ENCODE data around the gene DNM3.

DNM3 gene

DNA sequence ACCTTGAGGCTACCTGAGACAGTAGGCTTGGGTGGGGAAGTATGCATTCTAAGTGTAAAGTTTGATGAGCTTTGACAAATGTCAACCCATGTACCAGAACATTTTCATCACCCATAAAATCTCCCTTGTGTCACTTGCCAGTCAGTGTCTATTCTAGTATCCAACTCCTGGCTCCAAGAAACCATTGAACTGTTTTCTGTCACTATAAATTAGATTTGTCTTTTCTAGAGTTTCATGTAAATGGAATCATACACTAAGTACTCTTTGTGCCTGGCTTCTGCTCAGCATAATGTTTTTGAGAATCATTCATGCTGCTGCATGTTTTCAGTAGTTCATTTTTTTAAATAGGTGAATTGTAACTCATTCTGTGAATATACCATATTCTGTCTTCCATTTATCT lies 165.4 kb downstream of the DNM3 start:
- no peaks in the 10 kb centered on the region for H3K9me2 ChIP-seq (ENCODE audit: low read depth, low read length)
- no peak overlapping the region for H3K4me3 ChIP-seq (ENCODE audit: low read depth, low read length, poor library complexity, severe bottlenecking)
- H3K27me3 ChIP-seq (ENCODE audit: insufficient read depth, low read length): no peaks in the 10 kb centered on the region
- H3K27ac ChIP-seq (ENCODE audit: low read depth, low read length, poor library complexity, severe bottlenecking): no peak overlapping the region
- H3K4me1 ChIP-seq (ENCODE audit: insufficient read depth, low read length, severe bottlenecking): no peaks in the 10 kb centered on the region
- no peak overlapping the region for H3K9ac ChIP-seq (ENCODE audit: low read length)
- no peaks in the 10 kb centered on the region for H3K36me3 ChIP-seq (ENCODE audit: insufficient read depth, low read length)
- H3K9me3 ChIP-seq (ENCODE audit: low read length): peaks cover 6% of the 10 kb centered on the region; the same call in 1 of the 2 replicates
- H3F3A ChIP-seq (ENCODE audit: insufficient read depth, low read length): no peaks in the 10 kb centered on the region
- no peaks in the 10 kb centered on the region for H4K20me1 ChIP-seq (ENCODE audit: insufficient read depth, low read length)
- TF ChIP-seq, protein P1, sequence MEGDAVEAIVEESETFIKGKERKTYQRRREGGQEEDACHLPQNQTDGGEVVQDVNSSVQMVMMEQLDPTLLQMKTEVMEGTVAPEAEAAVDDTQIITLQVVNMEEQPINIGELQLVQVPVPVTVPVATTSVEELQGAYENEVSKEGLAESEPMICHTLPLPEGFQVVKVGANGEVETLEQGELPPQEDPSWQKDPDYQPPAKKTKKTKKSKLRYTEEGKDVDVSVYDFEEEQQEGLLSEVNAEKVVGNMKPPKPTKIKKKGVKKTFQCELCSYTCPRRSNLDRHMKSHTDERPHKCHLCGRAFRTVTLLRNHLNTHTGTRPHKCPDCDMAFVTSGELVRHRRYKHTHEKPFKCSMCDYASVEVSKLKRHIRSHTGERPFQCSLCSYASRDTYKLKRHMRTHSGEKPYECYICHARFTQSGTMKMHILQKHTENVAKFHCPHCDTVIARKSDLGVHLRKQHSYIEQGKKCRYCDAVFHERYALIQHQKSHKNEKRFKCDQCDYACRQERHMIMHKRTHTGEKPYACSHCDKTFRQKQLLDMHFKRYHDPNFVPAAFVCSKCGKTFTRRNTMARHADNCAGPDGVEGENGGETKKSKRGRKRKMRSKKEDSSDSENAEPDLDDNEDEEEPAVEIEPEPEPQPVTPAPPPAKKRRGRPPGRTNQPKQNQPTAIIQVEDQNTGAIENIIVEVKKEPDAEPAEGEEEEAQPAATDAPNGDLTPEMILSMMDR (IDR thresholded peaks at IDR 0.05; ENCODE audit: low read length): no peak
- TF ChIP-seq EZH2 (IDR thresholded peaks at IDR 0.05; ENCODE audit: borderline replicate concordance, low read length): no peak
- H3K4me2 ChIP-seq (ENCODE audit: low read length): no peak overlapping the region
- H2AFZ ChIP-seq (ENCODE audit: low read length): no peak overlapping the region
- H3K79me2 ChIP-seq (ENCODE audit: insufficient read depth, low read length): no peaks in the 10 kb centered on the region

DNA sequence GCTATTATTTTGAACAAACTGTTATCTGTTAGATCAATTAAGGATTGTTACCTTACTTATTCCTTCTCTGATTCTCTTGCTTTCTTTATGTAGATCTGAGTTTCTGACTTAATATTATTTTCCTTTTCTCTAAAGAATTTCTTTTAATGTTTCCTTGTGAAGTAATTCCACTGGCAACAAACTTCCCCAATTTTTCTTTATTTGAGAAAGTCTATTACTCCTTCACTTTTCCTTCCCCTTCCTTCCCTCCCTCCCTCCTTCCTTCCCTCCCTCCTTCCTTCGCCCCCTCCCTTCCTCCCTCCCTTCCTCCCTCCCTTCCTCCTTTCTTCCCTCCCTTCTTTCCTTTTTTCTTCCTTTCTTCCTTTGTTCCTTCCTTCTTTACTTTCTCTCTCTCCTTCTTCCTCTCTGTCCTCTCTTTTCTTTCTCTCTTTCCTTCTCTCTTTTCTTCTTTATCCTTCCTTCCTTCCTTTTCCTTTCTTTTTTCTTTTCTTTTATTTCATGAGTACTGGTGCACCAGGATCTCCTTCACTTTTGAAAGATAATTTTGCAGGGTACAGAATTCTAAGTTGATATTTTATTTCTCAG lies 177.5 kb downstream of the DNM3 start:
- Histone ChIP-seq H3K4me3 (ENCODE audit: low read depth, low read length, poor library complexity, severe bottlenecking) (no peak overlapping the region), H3K9ac (ENCODE audit: low read length) (no peak overlapping the region), H3F3A (ENCODE audit: insufficient read depth, low read length) (no peaks in the 10 kb centered on the region), H3K9me3 (ENCODE audit: low read length) (no peaks in the 10 kb centered on the region), H3K27me3 (ENCODE audit: insufficient read depth, low read length) (no peaks in the 10 kb centered on the region), H3K79me2 (ENCODE audit: insufficient read depth, low read length) (no peaks in the 10 kb centered on the region), H3K4me2 (ENCODE audit: low read length) (no peak overlapping the region), H3K36me3 (ENCODE audit: insufficient read depth, low read length) (no peaks in the 10 kb centered on the region), H2AFZ (ENCODE audit: low read length) (no peak overlapping the region), H3K9me2 (ENCODE audit: low read depth, low read length) (no peaks in the 10 kb centered on the region), H3K27ac (ENCODE audit: low read depth, low read length, poor library complexity, severe bottlenecking) (no peak overlapping the region), H4K20me1 (ENCODE audit: insufficient read depth, low read length) (no peaks in the 10 kb centered on the region), H3K4me1 (ENCODE audit: insufficient read depth, low read length, severe bottlenecking) (no peaks in the 10 kb centered on the region)
- TF ChIP-seq EZH2 (IDR thresholded peaks at IDR 0.05; ENCODE audit: borderline replicate concordance, low read length): no peak
- TF ChIP-seq, protein P1 (IDR thresholded peaks at IDR 0.05; ENCODE audit: low read length): no peak

DNA sequence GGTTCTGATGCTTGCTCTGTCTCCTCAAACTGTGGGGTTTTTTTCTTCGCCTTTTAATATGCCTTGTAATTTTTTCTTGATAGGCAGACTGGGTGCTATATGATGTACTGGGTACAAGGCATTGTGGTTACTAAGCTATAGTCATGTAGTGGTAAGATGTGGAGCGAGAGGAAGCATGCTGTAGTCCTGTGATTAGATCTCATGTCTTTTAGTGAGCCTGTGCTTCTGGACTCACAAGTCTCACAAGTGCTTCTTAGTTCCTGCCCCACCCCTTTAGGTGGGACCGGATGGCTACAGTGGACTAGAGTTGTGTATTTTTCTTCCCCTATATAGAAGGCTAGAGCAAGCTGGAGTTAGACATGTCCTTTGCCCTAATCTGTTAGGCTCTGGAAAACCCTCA lies 178.7 kb downstream of the DNM3 start:
- Histone ChIP-seq H3K4me1 (ENCODE audit: insufficient read depth, low read length, severe bottlenecking) (no peaks in the 10 kb centered on the region), H3K27me3 (ENCODE audit: insufficient read depth, low read length) (0 out of 2 replicates have a peak, but pooled peaks cover 3% of the 10 kb centered on the region), H3K9ac (ENCODE audit: low read length) (no peak overlapping the region), H3K9me2 (ENCODE audit: low read depth, low read length) (no peaks in the 10 kb centered on the region), H3K9me3 (ENCODE audit: low read length) (no peaks in the 10 kb centered on the region), H3K4me2 (ENCODE audit: low read length) (no peak overlapping the region), H3K79me2 (ENCODE audit: insufficient read depth, low read length) (no peaks in the 10 kb centered on the region), H3K4me3 (ENCODE audit: low read depth, low read length, poor library complexity, severe bottlenecking) (no peak overlapping the region), H3F3A (ENCODE audit: insufficient read depth, low read length) (no peaks in the 10 kb centered on the region), H4K20me1 (ENCODE audit: insufficient read depth, low read length) (no peaks in the 10 kb centered on the region), H3K36me3 (ENCODE audit: insufficient read depth, low read length) (no peaks in the 10 kb centered on the region), H2AFZ (ENCODE audit: low read length) (no peak overlapping the region), H3K27ac (ENCODE audit: low read depth, low read length, poor library complexity, severe bottlenecking) (no peak overlapping the region)
- no peak for TF ChIP-seq EZH2 (IDR thresholded peaks at IDR 0.05; ENCODE audit: borderline replicate concordance, low read length)
- TF ChIP-seq, protein P1 (IDR thresholded peaks at IDR 0.05; ENCODE audit: low read length): no peak

Data from OCI-LY1 (cell line).